Daoy (cell line): Measurements from ENCODE around the gene TPSG1. TPM values are rescaled to one million over a fixed set of nuclear protein-coding genes. Genes with fewer than 3 reads are reported as not detected.
A peak's percentile ranks its signal among the peaks of the same experiment; 100 is the strongest.
"Not testable (repeated sequence)": the region's sequence is repeated elsewhere in the genome, so short reads cannot be mapped to it uniquely, and the experiment has no call there.

Source experiments
- DNase-seq: peaks from one replicate; pipeline ENCODE4 v3.0.0-alpha.2; 2015; ENCODE audit warnings: low read depth
- total RNA-seq: library from RNA; depleted of rRNA; stranded (reverse); fragments of >200 nt; shearing (Covaris generic); gene quantifications from 2 replicates; pipeline ENCODE4 v1.2.3, GENCODE V29; 2014; rRNA removed

Gene TPSG1
- 0.23 TPM in 1 of 2 replicates, not detected in the other for total RNA-seq

- DNase-seq: no peak
These were observed at the start of gene TPSG1 for GRCh38 chr16:1225051-1225451. Gene TPSG1, minus strand, starts transcription at chr16:1225268. Its CDS starts 16 bp downstream, at chr16:1225252.

GRCh38 chr16:1274767-1275166 lies 49.7 kb upstream of the TPSG1 start:
- no peak for DNase-seq

- DNase-seq: no peak
These were observed 48.7 kb upstream of the TPSG1 start for GRCh38 chr16:1273816-1274215.

GRCh38 chr16:1272453-1273198 lies 47.6 kb upstream of the TPSG1 start:
- DNase-seq: no peak

- DNase-seq: peak; percentile 35
These were observed 46.8 kb upstream of the TPSG1 start for GRCh38 chr16:1271724-1272413.

GRCh38 chr16:1271380-1271723 lies 46.3 kb upstream of the TPSG1 start:
- no peak for DNase-seq

- not testable (repeated sequence) for DNase-seq
These were observed 44.4 kb upstream of the TPSG1 start for GRCh38 chr16:1269418-1269817.

GRCh38 chr16:1265826-1266225 lies 40.8 kb upstream of the TPSG1 start:
- DNase-seq: no peak

GRCh38 chr16:1265090-1265630 lies 40.1 kb upstream of the TPSG1 start:
- no peak for DNase-seq

- DNase-seq: no peak
These were observed 39.4 kb upstream of the TPSG1 start for GRCh38 chr16:1264345-1265089.

- DNase-seq: no peak
These were observed 38.7 kb upstream of the TPSG1 start for GRCh38 chr16:1263591-1264344.

GRCh38 chr16:1262846-1263221 lies 37.8 kb upstream of the TPSG1 start:
- DNase-seq: no peak

GRCh38 chr16:1262210-1262845 lies 37.3 kb upstream of the TPSG1 start:
- no peak for DNase-seq

GRCh38 chr16:1261131-1261892 lies 36.2 kb upstream of the TPSG1 start:
- DNase-seq: peak; percentile 27

- no peak for DNase-seq
These were observed 35.1 kb upstream of the TPSG1 start for GRCh38 chr16:1260101-1260680.

GRCh38 chr16:1259760-1260068 lies 34.6 kb upstream of the TPSG1 start:
- no peak for DNase-seq

- no peak for DNase-seq
These were observed 34.1 kb upstream of the TPSG1 start for GRCh38 chr16:1258906-1259759.

- no peak for DNase-seq
These were observed 33.1 kb upstream of the TPSG1 start for GRCh38 chr16:1258225-1258600.

GRCh38 chr16:1257561-1258224 lies 32.6 kb upstream of the TPSG1 start:
- DNase-seq: no peak
